LNCAP (cell line): ENCODE data around the gene ASB13.

Experiments used
- CTCF ChIP-seq: fragments of 450-650 bp; IDR thresholded peaks from 2 replicates; pipeline ENCODE4 v1.5.1; 2017; ENCODE audit warnings: mild to moderate bottlenecking

ASB13 gene

GRCh38 chr10:5591336-5591824 lies 75.0 kb downstream of the ASB13 start:
- TF ChIP-seq CTCF = no peak

GRCh38 chr10:5590816-5591215 lies 75.6 kb downstream of the ASB13 start:
- TF ChIP-seq CTCF = no peak

GRCh38 chr10:5589661-5590511 lies 76.5 kb downstream of the ASB13 start:
- no peak for TF ChIP-seq CTCF

GRCh38 chr10:5589011-5589660 lies 77.3 kb downstream of the ASB13 start:
- no peak for TF ChIP-seq CTCF
